ENCODE measurements around the gene UNC79.

UNC79 gene

DNA sequence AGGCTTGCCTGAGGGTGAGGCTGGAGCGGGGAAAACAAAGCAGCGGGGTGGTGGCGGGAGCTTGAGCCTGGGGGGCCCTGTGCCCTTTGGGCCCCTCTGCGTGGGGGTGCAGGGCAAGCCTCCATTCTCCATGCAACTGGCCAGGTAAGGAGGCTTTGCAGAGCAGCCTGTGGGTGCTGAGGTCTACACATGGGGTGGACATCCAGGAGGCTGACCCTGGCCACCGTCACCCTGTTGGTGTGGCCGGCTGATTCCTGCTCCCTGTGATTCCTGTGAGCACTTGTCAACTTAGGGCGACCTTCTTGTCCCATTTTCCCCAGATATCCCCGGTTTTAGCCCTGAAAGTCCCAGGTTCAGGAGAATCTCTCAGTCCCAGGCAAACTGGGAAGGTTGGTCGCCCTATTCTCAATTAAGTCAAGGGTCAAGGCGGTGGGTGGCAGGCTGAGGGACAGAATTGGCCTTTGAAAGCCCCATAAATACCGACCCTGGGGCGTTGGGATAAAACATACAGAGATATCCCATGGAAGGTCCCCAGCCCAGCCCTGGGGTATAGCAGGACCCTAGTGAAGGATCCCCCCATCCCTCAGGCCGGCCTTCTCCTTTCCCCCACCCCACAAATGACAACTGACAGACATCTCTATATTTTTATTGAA lies 287.1 kb downstream of the UNC79 start:
- H2BK12ac ChIP-seq (ENCODE audit: low read length in 2 of 2) = no peak overlapping the region
- H3K9me3 ChIP-seq (ENCODE audit: control insufficient read depth, low read length) = no peaks in the 10 kb centered on the region
- H3K14ac ChIP-seq (ENCODE audit: low read length in 2 of 2) = no peak overlapping the region
- no peaks in the 10 kb centered on the region for H3K4me1 ChIP-seq (ENCODE audit: control insufficient read depth, insufficient read depth, low read depth, low read length)
- H3K4me2 ChIP-seq (ENCODE audit: low read length, poor library complexity, severe bottlenecking) = no peak overlapping the region
- H2AFZ ChIP-seq (ENCODE audit: low read depth, low read length) = no peak overlapping the region
- no peak overlapping the region for H2BK120ac ChIP-seq (ENCODE audit: low read depth, low read length)
- no peaks in the 10 kb centered on the region for H3K36me3 ChIP-seq (ENCODE audit: control insufficient read depth in 1 of 2, insufficient read depth in 2 of 2, low read depth in 1 of 2, low read length in 2 of 2)
- no peak overlapping the region for H2BK15ac ChIP-seq (ENCODE audit: low read depth, poor library complexity, severe bottlenecking)
- no peak overlapping the region for H3K9ac ChIP-seq (ENCODE audit: low read length)
- no peak overlapping the region for H2AK5ac ChIP-seq (ENCODE audit: low read length, severe bottlenecking)
- no peak overlapping the region for H3K4ac ChIP-seq (ENCODE audit: low read depth in 1 of 2, low read length in 2 of 2)
- peaks cover 0 to 11% of the 10 kb centered on the region in 2 experiments for H3K27me3 ChIP-seq (ENCODE audit: control insufficient read depth in 1 of 2, insufficient read depth in 1 of 2, low read length in 2 of 2)
- H4K91ac ChIP-seq (ENCODE audit: low read length) = no peak overlapping the region
- H3K27ac ChIP-seq (ENCODE audit: low read length, poor library complexity, severe bottlenecking) = no peak overlapping the region
- no peak overlapping the region for H2BK5ac ChIP-seq (ENCODE audit: low read depth, low read length, poor library complexity, severe bottlenecking)
- H4K8ac ChIP-seq (ENCODE audit: low read length) = no peak overlapping the region
- H3K18ac ChIP-seq (ENCODE audit: low read depth in 1 of 2, low read length in 2 of 2) = no peak overlapping the region
- no peaks in the 10 kb centered on the region for H3K79me1 ChIP-seq (replicated peaks; ENCODE audit: low read length, poor library complexity, severe bottlenecking)
- no peak overlapping the region for H3K23ac ChIP-seq (ENCODE audit: low read length in 2 of 2)
- 80% methylated on average over 9 of the region's 13 CpGs for WGBS
- no peak for DNase-seq
- no peak overlapping the region for H3K4me3 ChIP-seq (ENCODE audit: insufficient read depth in 1 of 2, low read depth in 1 of 2, low read length in 2 of 2)

DNA sequence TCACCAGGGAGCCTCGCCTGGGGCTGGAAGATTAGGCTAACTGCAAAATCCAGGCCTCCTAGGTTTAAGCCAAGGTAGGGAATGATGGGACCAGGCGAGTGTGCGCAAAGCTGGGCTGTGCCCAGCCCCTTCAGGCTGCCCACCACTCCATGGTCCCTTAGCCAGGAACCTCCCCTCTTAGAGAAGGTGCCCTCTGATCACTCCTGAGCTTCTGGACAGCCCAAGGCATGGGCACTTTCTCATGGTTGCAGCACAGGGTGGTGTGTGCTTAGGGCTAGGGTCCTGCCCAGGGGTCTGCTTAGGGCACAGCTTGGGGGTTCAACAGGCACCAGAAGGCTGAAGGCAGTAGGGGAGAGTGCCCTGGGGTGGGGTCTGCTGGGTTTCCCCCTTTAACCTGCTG lies 288.5 kb downstream of the UNC79 start:
- Histone ChIP-seq H3K23ac (ENCODE audit: low read length in 2 of 2) (no peak overlapping the region), H2BK120ac (ENCODE audit: low read depth, low read length) (no peak overlapping the region), H2AFZ (ENCODE audit: low read depth, low read length) (no peak overlapping the region), H3K18ac (ENCODE audit: low read depth in 1 of 2, low read length in 2 of 2) (no peak overlapping the region), H3K79me1 (replicated peaks; ENCODE audit: low read length, poor library complexity, severe bottlenecking) (no peaks in the 10 kb centered on the region), H3K9ac (ENCODE audit: low read length) (no peak overlapping the region), H3K4me1 (ENCODE audit: control insufficient read depth, insufficient read depth, low read depth, low read length) (no peaks in the 10 kb centered on the region), H3K14ac (ENCODE audit: low read length in 2 of 2) (no peak overlapping the region), H4K91ac (ENCODE audit: low read length) (no peak overlapping the region), H2AK5ac (ENCODE audit: low read length, severe bottlenecking) (no peak overlapping the region), H3K36me3 (ENCODE audit: control insufficient read depth in 1 of 2, insufficient read depth in 2 of 2, low read depth in 1 of 2, low read length in 2 of 2) (no peaks in the 10 kb centered on the region), H3K4ac (ENCODE audit: low read depth in 1 of 2, low read length in 2 of 2) (no peak overlapping the region), H2BK15ac (ENCODE audit: low read depth, poor library complexity, severe bottlenecking) (no peak overlapping the region), H3K27me3 (ENCODE audit: control insufficient read depth in 1 of 2, insufficient read depth in 1 of 2, low read length in 2 of 2) (peaks cover 0 to 11% of the 10 kb centered on the region in 2 experiments), H3K9me3 (ENCODE audit: control insufficient read depth, low read length) (no peaks in the 10 kb centered on the region), H3K4me3 (ENCODE audit: insufficient read depth in 1 of 2, low read depth in 1 of 2, low read length in 2 of 2) (no peak overlapping the region), H4K8ac (ENCODE audit: low read length) (no peak overlapping the region), H2BK5ac (ENCODE audit: low read depth, low read length, poor library complexity, severe bottlenecking) (no peak overlapping the region), H3K27ac (ENCODE audit: low read length, poor library complexity, severe bottlenecking) (no peak overlapping the region), H2BK12ac (ENCODE audit: low read length in 2 of 2) (no peak overlapping the region), H3K4me2 (ENCODE audit: low read length, poor library complexity, severe bottlenecking) (no peak overlapping the region)
- 64% methylated on average over 2 of the region's 3 CpGs for WGBS
- no peak for DNase-seq

DNA sequence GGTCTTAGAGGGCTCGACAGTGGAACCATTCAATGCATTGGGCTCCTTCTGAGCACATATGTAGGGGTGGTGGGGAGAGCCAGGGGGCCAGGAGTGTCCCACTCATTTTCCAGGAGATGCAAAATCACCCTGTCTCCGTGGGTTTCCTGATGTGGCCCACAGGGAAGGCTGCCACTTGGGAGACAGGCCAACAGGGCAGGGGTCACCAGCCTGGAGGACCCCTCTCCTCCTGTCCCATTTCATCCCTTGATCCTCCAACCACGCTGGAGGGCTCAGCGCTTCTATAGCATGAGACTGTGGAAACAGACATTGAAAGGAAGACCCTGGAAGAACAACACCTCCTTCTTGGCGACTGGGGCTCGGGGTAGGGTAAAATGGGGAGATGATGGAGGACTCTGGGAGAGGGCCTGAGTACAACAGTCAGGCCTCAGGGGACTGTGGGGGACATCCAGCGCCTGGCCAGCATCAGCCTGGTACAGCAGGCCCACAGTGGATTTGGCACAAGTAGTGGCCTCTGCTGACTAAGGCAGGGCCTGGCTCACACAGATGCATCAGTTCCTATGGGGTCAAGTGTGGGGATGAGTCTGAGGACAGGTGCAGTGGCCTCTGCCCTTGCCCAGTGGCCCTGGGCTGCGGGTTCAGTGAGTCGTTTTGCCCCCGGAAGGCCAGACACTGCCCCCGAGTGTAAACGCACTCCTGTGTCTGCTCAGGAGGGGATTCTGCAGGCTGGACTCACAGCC lies 289.5 kb downstream of the UNC79 start:
- no peak overlapping the region for H3K14ac ChIP-seq (ENCODE audit: low read length in 2 of 2)
- H4K91ac ChIP-seq (ENCODE audit: low read length) = no peak overlapping the region
- H3K79me1 ChIP-seq (replicated peaks; ENCODE audit: low read length, poor library complexity, severe bottlenecking) = no peaks in the 10 kb centered on the region
- H2BK15ac ChIP-seq (ENCODE audit: low read depth, poor library complexity, severe bottlenecking) = no peak overlapping the region
- H3K27ac ChIP-seq (ENCODE audit: low read length, poor library complexity, severe bottlenecking) = no peak overlapping the region
- no peaks in the 10 kb centered on the region for H3K9me3 ChIP-seq (ENCODE audit: control insufficient read depth, low read length)
- DNase-seq = no peak
- no peak overlapping the region for H2AFZ ChIP-seq (ENCODE audit: low read depth, low read length)
- H3K36me3 ChIP-seq (ENCODE audit: control insufficient read depth in 1 of 2, insufficient read depth in 2 of 2, low read depth in 1 of 2, low read length in 2 of 2) = no peaks in the 10 kb centered on the region
- H3K23ac ChIP-seq (ENCODE audit: low read length in 2 of 2) = no peak overlapping the region
- no peak overlapping the region for H3K9ac ChIP-seq (ENCODE audit: low read length)
- no peak overlapping the region for H2AK5ac ChIP-seq (ENCODE audit: low read length, severe bottlenecking)
- H3K4me2 ChIP-seq (ENCODE audit: low read length, poor library complexity, severe bottlenecking) = no peak overlapping the region
- peaks cover 0 to 5% of the 10 kb centered on the region in 2 experiments for H3K27me3 ChIP-seq (ENCODE audit: control insufficient read depth in 1 of 2, insufficient read depth in 1 of 2, low read length in 2 of 2)
- no peak overlapping the region for H2BK5ac ChIP-seq (ENCODE audit: low read depth, low read length, poor library complexity, severe bottlenecking)
- no peak overlapping the region for H3K4ac ChIP-seq (ENCODE audit: low read depth in 1 of 2, low read length in 2 of 2)
- H3K4me3 ChIP-seq (ENCODE audit: insufficient read depth in 1 of 2, low read depth in 1 of 2, low read length in 2 of 2) = no peak overlapping the region
- H4K8ac ChIP-seq (ENCODE audit: low read length) = no peak overlapping the region
- H3K18ac ChIP-seq (ENCODE audit: low read depth in 1 of 2, low read length in 2 of 2) = no peak overlapping the region
- H2BK12ac ChIP-seq (ENCODE audit: low read length in 2 of 2) = no peak overlapping the region
- 75% methylated on average over 12 of the region's 12 CpGs for WGBS
- no peaks in the 10 kb centered on the region for H3K4me1 ChIP-seq (ENCODE audit: control insufficient read depth, insufficient read depth, low read depth, low read length)
- no peak overlapping the region for H2BK120ac ChIP-seq (ENCODE audit: low read depth, low read length)

DNA sequence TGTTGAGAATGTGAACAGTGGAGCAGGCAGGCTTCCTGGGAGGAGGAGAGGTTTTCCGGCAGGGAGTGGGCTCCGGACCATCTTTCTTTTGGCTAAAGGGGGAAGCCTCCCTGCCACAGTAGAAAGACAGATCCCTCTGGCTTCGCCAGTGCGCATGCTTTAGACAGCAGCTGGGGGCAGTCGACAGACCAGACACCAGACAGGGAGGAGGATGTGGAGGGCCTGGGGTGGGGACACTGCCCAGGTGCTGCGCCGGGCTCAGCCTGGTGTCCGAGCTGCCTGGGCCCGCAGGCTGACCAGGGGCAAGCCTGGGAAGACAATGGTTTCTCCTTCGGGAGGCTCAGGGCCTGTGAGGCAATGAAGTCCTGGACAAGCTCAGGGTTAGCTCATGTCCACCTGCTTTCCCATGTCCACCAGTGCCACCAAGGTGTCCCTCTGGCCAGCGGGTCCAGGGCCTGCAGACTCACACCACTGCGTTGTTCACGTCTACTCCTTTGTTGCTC lies 290.3 kb downstream of the UNC79 start:
- no peaks in the 10 kb centered on the region for H3K36me3 ChIP-seq (ENCODE audit: control insufficient read depth in 1 of 2, insufficient read depth in 2 of 2, low read depth in 1 of 2, low read length in 2 of 2)
- H3K27ac ChIP-seq (ENCODE audit: low read length, poor library complexity, severe bottlenecking) = no peak overlapping the region
- no peak overlapping the region for H3K4me2 ChIP-seq (ENCODE audit: low read length, poor library complexity, severe bottlenecking)
- H3K14ac ChIP-seq (ENCODE audit: low read length in 2 of 2) = no peak overlapping the region
- H2AK5ac ChIP-seq (ENCODE audit: low read length, severe bottlenecking) = no peak overlapping the region
- H3K4ac ChIP-seq (ENCODE audit: low read depth in 1 of 2, low read length in 2 of 2) = no peak overlapping the region
- whole genome bisulfite sequencing = 87% methylated on average over 13 of the region's 13 CpGs
- H3K79me1 ChIP-seq (replicated peaks; ENCODE audit: low read length, poor library complexity, severe bottlenecking) = no peaks in the 10 kb centered on the region
- no peak for DNase-seq
- no peak overlapping the region for H3K9ac ChIP-seq (ENCODE audit: low read length)
- H3K4me1 ChIP-seq (ENCODE audit: control insufficient read depth, insufficient read depth, low read depth, low read length) = no peaks in the 10 kb centered on the region
- no peak overlapping the region for H4K91ac ChIP-seq (ENCODE audit: low read length)
- peaks cover 0 to 3% of the 10 kb centered on the region in 2 experiments for H3K27me3 ChIP-seq (ENCODE audit: control insufficient read depth in 1 of 2, insufficient read depth in 1 of 2, low read length in 2 of 2)
- no peak overlapping the region for H2BK120ac ChIP-seq (ENCODE audit: low read depth, low read length)
- no peak overlapping the region for H3K23ac ChIP-seq (ENCODE audit: low read length in 2 of 2)
- H2BK12ac ChIP-seq (ENCODE audit: low read length in 2 of 2) = no peak overlapping the region
- no peak overlapping the region for H3K18ac ChIP-seq (ENCODE audit: low read depth in 1 of 2, low read length in 2 of 2)
- H3K9me3 ChIP-seq (ENCODE audit: control insufficient read depth, low read length) = no peaks in the 10 kb centered on the region
- H2BK15ac ChIP-seq (ENCODE audit: low read depth, poor library complexity, severe bottlenecking) = no peak overlapping the region
- H2BK5ac ChIP-seq (ENCODE audit: low read depth, low read length, poor library complexity, severe bottlenecking) = no peak overlapping the region
- no peak overlapping the region for H3K4me3 ChIP-seq (ENCODE audit: insufficient read depth in 1 of 2, low read depth in 1 of 2, low read length in 2 of 2)
- H2AFZ ChIP-seq (ENCODE audit: low read depth, low read length) = no peak overlapping the region
- no peak overlapping the region for H4K8ac ChIP-seq (ENCODE audit: low read length)

Measured in mesenchymal stem cell (in vitro differentiated cells and primary cell).